Transverse colon (tissue), 4 donors: Measurements from ENCODE around the gene ZGLP1.

Experiments used
- CTCF ChIP-seq, 5 experiments: fragments of 200-600 bp in 3 of 5; fragments of 450-650 bp in 2 of 5; sonication (generic) in 3 of 5; IDR thresholded peaks; 1 replicate in 2 of 5; 2 replicates in 3 of 5; pipeline ENCODE4 v1.5.1; 2016 to 2017; ENCODE audit warnings: antibody characterized with exemption in 5 of 5, inconsistent platforms in 3 of 5, mild to moderate bottlenecking in 2 of 5, moderate library complexity in 1 of 5
- POLR2A ChIP-seq: fragments of 450-650 bp; IDR thresholded peaks from one replicate; pipeline ENCODE4 v1.6.1; 2016; ENCODE audit warnings: antibody characterized with exemption, mild to moderate bottlenecking, moderate library complexity
- POLR2AphosphoS5 ChIP-seq, 3 donors: sonication (generic); formaldehyde crosslinking; IDR thresholded peaks; one replicate each; pipeline ENCODE4 v1.6.1; 2016; ENCODE audit warnings: antibody characterized with exemption in 3 of 3

- TF ChIP-seq CTCF (IDR thresholded peaks at IDR 0.05): no peak
- TF ChIP-seq POLR2A: no peak
- no peak for TF ChIP-seq POLR2AphosphoS5 (IDR thresholded peaks at IDR 0.05)
Measured at GRCh38 chr19:10274589-10274988, 35.0 kb downstream of the ZGLP1 start.
